Activated naive CD4-positive, alpha-beta T cell (primary cell): ENCODE measurements around the gene SND1.

Source experiments
- DNase-seq, 4 experiments: peaks; one replicate each; lab custom pipeline; 2025; lab: John Stamatoyannopoulos, UW

The SND1 gene

GRCh38 chr7:127995881-127996215 is 343.9 kb downstream of the SND1 start:
- DNase-seq, result no peak

- no peak for DNase-seq
These were observed 344.5 kb downstream of the SND1 start for GRCh38 chr7:127996253-127997071.

- DNase-seq, result no peak
These were observed 345.4 kb downstream of the SND1 start for GRCh38 chr7:127997226-127997922.

GRCh38 chr7:127998671-127999070 is 346.7 kb downstream of the SND1 start:
- DNase-seq, result no peak

- DNase-seq, result no peak
These were observed 348.1 kb downstream of the SND1 start for GRCh38 chr7:128000048-128000447.

GRCh38 chr7:128000854-128001265 is 348.9 kb downstream of the SND1 start:
- no peak for DNase-seq

- no peak for DNase-seq
These were observed 351.2 kb downstream of the SND1 start for GRCh38 chr7:128003167-128003566.

- DNase-seq, result no peak
These were observed 351.8 kb downstream of the SND1 start for GRCh38 chr7:128003787-128004186.

GRCh38 chr7:128004623-128005022 is 352.6 kb downstream of the SND1 start:
- no peak for DNase-seq

- no peak for DNase-seq
These were observed 353.1 kb downstream of the SND1 start for GRCh38 chr7:128005117-128005516.

- DNase-seq, result no peak
These were observed 353.8 kb downstream of the SND1 start for GRCh38 chr7:128005759-128006159.

- DNase-seq, result no peak
These were observed 354.7 kb downstream of the SND1 start for GRCh38 chr7:128006550-128007302.

- DNase-seq, result no peak
These were observed 355.3 kb downstream of the SND1 start for GRCh38 chr7:128007303-128007680.

GRCh38 chr7:128008141-128008540 is 356.1 kb downstream of the SND1 start:
- no peak for DNase-seq

- DNase-seq, result no peak
These were observed 356.8 kb downstream of the SND1 start for GRCh38 chr7:128008744-128009143.

- no peak for DNase-seq
These were observed 358.6 kb downstream of the SND1 start for GRCh38 chr7:128010391-128011127.

- no peak for DNase-seq
These were observed 359.2 kb downstream of the SND1 start for GRCh38 chr7:128011131-128011661.

- no peak for DNase-seq
These were observed 362.8 kb downstream of the SND1 start for GRCh38 chr7:128014811-128015210.

- no peak for DNase-seq
These were observed 365.5 kb downstream of the SND1 start for GRCh38 chr7:128017460-128017859.

- no peak for DNase-seq
These were observed 366.2 kb downstream of the SND1 start for GRCh38 chr7:128017862-128018845.

GRCh38 chr7:128019288-128019687 is 367.3 kb downstream of the SND1 start:
- no peak for DNase-seq
